Hepatocyte (in vitro differentiated cells): Measurements from ENCODE around the gene CDK5R1. TPM values are rescaled to one million over a fixed set of nuclear protein-coding genes. Genes with fewer than 3 reads are reported as not detected.

ENCODE experiments used
- DNase-seq: peaks from one replicate; pipeline ENCODE4 v3.0.0-alpha.2; 2016; ENCODE audit warnings: low spot score
- H2AFZ ChIP-seq: fragments of 200-600 bp; sonication (generic); 2 replicates; pipeline ENCODE4 v1.6.0; 2016; ENCODE audit warnings: antibody characterized with exemption, mild to moderate bottlenecking
- H3K27ac ChIP-seq: fragments of 200-600 bp; sonication (generic); 2 replicates; pipeline ENCODE4 v1.5.1; 2016; ENCODE audit warnings: mild to moderate bottlenecking
- H3K27me3 ChIP-seq: fragments of 200-600 bp; sonication (generic); 2 replicates; pipeline ENCODE4 v1.6.1; 2016
- H3K36me3 ChIP-seq: fragments of 200-600 bp; sonication (generic); replicated peaks from 2 replicates; pipeline ENCODE4 v1.5.1; 2016; ENCODE audit warnings: low read depth; ENCODE audit not compliant: insufficient read depth
- H3K4me1 ChIP-seq: fragments of 200-600 bp; sonication (generic); 2 replicates; pipeline ENCODE4 v1.5.1; 2016; ENCODE audit warnings: mild to moderate bottlenecking, moderate library complexity; ENCODE audit not compliant: insufficient read depth
- H3K4me2 ChIP-seq: fragments of 200-600 bp; sonication (generic); 2 replicates; pipeline ENCODE4 v1.6.0; 2016
- H3K4me3 ChIP-seq: fragments of 200-600 bp; sonication (generic); 2 replicates; pipeline ENCODE4 v1.5.1; 2016; ENCODE audit warnings: mild to moderate bottlenecking
- H3K79me2 ChIP-seq: fragments of 200-600 bp; sonication (generic); 2 replicates; pipeline ENCODE4 v1.6.0; 2017; ENCODE audit warnings: mild to moderate bottlenecking
- H3K9me2 ChIP-seq: fragments of 200-600 bp; sonication (generic); replicated peaks from 2 replicates; pipeline ENCODE4 v1.6.0; 2017; ENCODE audit warnings: mild to moderate bottlenecking; ENCODE audit not compliant: insufficient read depth
- H3K9me3 ChIP-seq: fragments of 200-600 bp; sonication (generic); 2 replicates; pipeline ENCODE4 v1.5.1; 2016; ENCODE audit warnings: low read depth, mild to moderate bottlenecking
- H4K20me1 ChIP-seq: fragments of 200-600 bp; sonication (generic); 2 replicates; pipeline ENCODE4 v1.6.0; 2016; ENCODE audit warnings: mild to moderate bottlenecking; ENCODE audit not compliant: insufficient read depth, poor library complexity, severe bottlenecking
- EZH2 ChIP-seq: fragments of 200-600 bp; sonication (generic); IDR thresholded peaks from 2 replicates; pipeline ENCODE4 v1.6.1; 2016; ENCODE audit warnings: antibody characterized with exemption, mild to moderate bottlenecking, borderline replicate concordance
- EZH2phosphoT487 ChIP-seq: fragments of 200-600 bp; sonication (generic); IDR thresholded peaks from one replicate; pipeline ENCODE4 v1.6.1; 2018; ENCODE audit warnings: antibody characterized with exemption, mild to moderate bottlenecking, low read depth, moderate library complexity; ENCODE audit not compliant: unreplicated experiment, severe bottlenecking
- WGBS: methylation state at CpG from one replicate; pipeline ENCODE4 v1.1.6; 2016; ENCODE audit warnings: low lambda C conversion rate; ENCODE audit errors: missing lambda C conversion rate; 5-methylcytosine and 5-hydroxymethylcytosine counted together
- polyA plus RNA-seq: library from polyadenylated mRNA; unstranded; fragments of >200 nt; fragmentation: Nextera tagmentation; extraction: Ambion mirVana; gene quantifications from 2 replicates; pipeline ENCODE4 v1.2.1, GENCODE V29; 2016
- total RNA-seq: library from RNA; depleted of rRNA; stranded (reverse); fragments of >200 nt; gene quantifications from 2 replicates; pipeline ENCODE4 v1.2.3, GENCODE V29; 2014
- TF ChIP-seq, protein P1 (sequence below): fragments of 200-600 bp; sonication (generic); IDR thresholded peaks from 2 replicates; pipeline ENCODE4 v1.5.1; 2016; ENCODE audit warnings: antibody characterized with exemption, mild to moderate bottlenecking; ENCODE audit not compliant: poor library complexity

Gene CDK5R1
- total and polyA plus RNA-seq, 2 experiments from 2014 or later = 0.80 to 1.1 TPM

DNA sequence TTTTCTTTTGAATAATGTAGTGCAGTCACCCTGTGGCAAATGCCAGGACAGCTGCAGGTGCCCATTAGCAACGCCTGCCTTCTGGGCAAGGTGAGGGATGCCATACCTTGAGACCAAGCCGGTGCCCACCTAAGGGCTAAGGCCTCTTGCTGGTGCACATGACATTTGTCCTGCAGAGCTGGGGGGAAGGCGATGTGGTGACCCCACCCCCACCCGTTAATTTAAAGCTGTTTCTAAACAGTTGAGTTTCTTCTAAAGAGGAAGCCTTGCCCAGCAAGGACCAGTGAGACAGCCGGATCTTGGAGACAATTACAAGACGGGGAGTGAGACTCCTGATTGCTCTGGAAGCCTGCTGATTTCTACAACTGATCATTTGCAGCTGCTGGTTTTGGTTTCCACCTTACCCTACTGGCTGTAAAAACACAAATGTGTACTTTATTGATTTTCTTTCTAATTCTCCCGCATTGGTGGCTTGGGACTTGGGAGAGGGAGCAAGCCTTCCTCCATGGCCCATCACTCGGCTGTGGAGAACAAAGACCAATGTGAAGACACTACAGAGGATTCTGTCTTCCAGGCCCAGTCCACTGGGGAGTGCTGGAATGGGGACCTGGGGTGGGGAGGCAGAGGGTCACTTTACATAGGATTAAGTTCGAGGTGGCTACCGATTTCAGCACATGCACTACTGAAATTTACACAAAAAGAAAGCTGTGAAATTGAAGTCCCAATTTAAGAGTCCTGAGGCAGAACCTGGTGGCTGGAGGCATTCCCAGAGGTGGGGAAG lies 2.7 kb downstream of the CDK5R1 start:
- no peaks in the 10 kb centered on the region for H4K20me1 ChIP-seq
- H3K79me2 ChIP-seq = no peaks in the 10 kb centered on the region
- 82% methylated on average over 10 of the region's 10 CpGs for WGBS
- no peaks in the 10 kb centered on the region for H3K27me3 ChIP-seq
- DNase-seq = no peak
- H2AFZ ChIP-seq = no peak overlapping the region
- TF ChIP-seq EZH2 = no peak
- TF ChIP-seq, protein P1, sequence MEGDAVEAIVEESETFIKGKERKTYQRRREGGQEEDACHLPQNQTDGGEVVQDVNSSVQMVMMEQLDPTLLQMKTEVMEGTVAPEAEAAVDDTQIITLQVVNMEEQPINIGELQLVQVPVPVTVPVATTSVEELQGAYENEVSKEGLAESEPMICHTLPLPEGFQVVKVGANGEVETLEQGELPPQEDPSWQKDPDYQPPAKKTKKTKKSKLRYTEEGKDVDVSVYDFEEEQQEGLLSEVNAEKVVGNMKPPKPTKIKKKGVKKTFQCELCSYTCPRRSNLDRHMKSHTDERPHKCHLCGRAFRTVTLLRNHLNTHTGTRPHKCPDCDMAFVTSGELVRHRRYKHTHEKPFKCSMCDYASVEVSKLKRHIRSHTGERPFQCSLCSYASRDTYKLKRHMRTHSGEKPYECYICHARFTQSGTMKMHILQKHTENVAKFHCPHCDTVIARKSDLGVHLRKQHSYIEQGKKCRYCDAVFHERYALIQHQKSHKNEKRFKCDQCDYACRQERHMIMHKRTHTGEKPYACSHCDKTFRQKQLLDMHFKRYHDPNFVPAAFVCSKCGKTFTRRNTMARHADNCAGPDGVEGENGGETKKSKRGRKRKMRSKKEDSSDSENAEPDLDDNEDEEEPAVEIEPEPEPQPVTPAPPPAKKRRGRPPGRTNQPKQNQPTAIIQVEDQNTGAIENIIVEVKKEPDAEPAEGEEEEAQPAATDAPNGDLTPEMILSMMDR = no peak
- TF ChIP-seq EZH2phosphoT487 = no peak
- no peaks in the 10 kb centered on the region for H3K36me3 ChIP-seq
- H3K4me3 ChIP-seq = no peak overlapping the region
- H3K9me3 ChIP-seq = no peaks in the 10 kb centered on the region
- no peaks in the 10 kb centered on the region for H3K9me2 ChIP-seq
- no peak overlapping the region for H3K4me2 ChIP-seq
- no peak overlapping the region for H3K27ac ChIP-seq
- peaks cover 7% of the 10 kb centered on the region for H3K4me1 ChIP-seq

DNA sequence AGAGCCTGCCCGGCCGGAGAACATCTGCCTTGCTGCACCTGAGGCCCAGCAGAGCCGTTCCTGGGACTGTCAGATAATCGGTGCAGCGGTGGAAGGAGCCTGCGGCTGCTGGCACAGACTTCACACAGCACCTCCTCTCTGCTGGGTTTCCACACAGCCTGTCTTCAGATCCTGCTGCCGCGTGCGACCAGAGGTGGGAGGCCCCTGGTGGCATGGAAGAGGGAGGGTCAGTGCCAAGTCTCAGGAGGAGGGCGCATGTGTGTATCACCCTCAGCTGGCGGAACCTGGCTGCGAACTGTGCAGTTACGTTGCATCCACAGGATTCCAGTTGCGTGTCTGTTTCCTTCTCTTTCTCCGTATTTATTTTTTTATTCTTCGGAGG lies 3.3 kb downstream of the CDK5R1 start:
- DNase-seq = no peak
- TF ChIP-seq, protein P1 = no peak
- TF ChIP-seq EZH2 = no peak
- TF ChIP-seq EZH2phosphoT487 = no peak
- H3K79me2 ChIP-seq = no peaks in the 10 kb centered on the region
- H3K4me3 ChIP-seq = no peak overlapping the region
- H3K9me3 ChIP-seq = no peaks in the 10 kb centered on the region
- H3K4me1 ChIP-seq = peaks cover 7% of the 10 kb centered on the region
- H3K4me2 ChIP-seq = no peak overlapping the region
- H3K36me3 ChIP-seq = no peaks in the 10 kb centered on the region
- no peak overlapping the region for H3K27ac ChIP-seq
- no peaks in the 10 kb centered on the region for H4K20me1 ChIP-seq
- H3K9me2 ChIP-seq = no peaks in the 10 kb centered on the region
- H3K27me3 ChIP-seq = no peaks in the 10 kb centered on the region
- WGBS = 80% methylated on average over 16 of the region's 16 CpGs
- no peak overlapping the region for H2AFZ ChIP-seq

DNA sequence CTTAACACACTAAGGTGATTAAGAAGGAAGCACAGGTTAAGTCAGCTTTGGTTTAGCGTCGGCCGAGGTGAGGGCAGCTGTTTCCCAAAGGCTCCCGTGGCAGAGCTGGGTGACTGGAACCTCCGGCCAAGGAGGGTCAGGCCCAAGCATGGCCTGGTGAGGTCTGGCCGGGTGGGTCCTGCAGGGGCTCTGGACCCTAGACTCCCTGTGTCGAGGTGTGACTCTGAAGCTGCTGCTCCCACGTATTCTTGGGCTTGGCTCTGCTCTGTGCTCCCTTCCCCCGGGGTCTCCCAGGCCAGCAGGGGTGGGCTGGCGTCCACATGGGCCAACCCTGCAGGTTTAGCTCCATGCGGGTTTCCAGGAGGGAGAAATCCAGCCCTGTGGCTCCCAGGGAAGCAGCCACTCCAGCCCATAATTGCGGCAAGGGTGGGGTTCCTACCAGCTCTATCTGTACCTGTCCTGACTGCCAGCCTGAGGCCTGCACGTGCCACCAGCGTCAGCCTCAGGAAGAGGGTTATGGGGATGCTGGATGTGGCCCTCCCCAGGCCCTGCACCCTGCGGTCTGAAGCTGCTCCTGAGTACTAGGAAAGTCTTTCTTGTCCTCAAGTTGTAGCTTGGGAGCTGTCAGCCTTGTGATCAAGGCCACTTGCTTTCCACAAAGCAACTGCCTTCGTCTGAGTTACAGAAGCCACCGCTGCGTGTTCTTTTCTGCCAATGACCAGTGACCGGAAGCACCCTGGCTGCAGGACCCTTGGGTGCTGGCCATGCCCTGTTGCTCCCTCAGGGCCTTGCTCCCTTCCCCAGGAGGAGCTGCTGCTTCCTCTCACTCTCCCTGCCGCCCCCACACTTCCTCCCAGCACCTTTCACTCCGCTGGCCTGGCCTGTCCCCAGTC lies 4.8 kb downstream of the CDK5R1 start:
- TF ChIP-seq, protein P1 = no peak
- TF ChIP-seq EZH2phosphoT487 (no peak), EZH2 (no peak)
- H4K20me1 ChIP-seq = no peaks in the 10 kb centered on the region
- DNase-seq = no peak
- no peak overlapping the region for H3K4me2 ChIP-seq
- peaks cover 4% of the 10 kb centered on the region for H3K4me1 ChIP-seq
- H2AFZ ChIP-seq = no peak overlapping the region
- H3K27ac ChIP-seq = no peak overlapping the region
- 91% methylated on average over 20 of the region's 21 CpGs for whole genome bisulfite sequencing
- no peak overlapping the region for H3K4me3 ChIP-seq
- H3K9me2 ChIP-seq = no peaks in the 10 kb centered on the region
- H3K79me2 ChIP-seq = no peaks in the 10 kb centered on the region
- H3K36me3 ChIP-seq = no peaks in the 10 kb centered on the region
- no peaks in the 10 kb centered on the region for H3K9me3 ChIP-seq
- H3K27me3 ChIP-seq = no peaks in the 10 kb centered on the region
